CD4-positive, alpha-beta T cell treated with Interleukin-1 beta for 1 hour (primary cell): ENCODE measurements around the gene TTYH1.
A peak's percentile ranks its signal among the peaks of the same experiment; 100 is the strongest.
"Not testable (repeated sequence)": the region's sequence is repeated elsewhere in the genome, so short reads cannot be mapped to it uniquely, and the experiment has no call there.

ENCODE experiments used
- DNase-seq, 2 donors: peaks; one replicate each; pipeline ENCODE4 v3.0.0-alpha.2; 2020 to 2022

The TTYH1 gene

DNA sequence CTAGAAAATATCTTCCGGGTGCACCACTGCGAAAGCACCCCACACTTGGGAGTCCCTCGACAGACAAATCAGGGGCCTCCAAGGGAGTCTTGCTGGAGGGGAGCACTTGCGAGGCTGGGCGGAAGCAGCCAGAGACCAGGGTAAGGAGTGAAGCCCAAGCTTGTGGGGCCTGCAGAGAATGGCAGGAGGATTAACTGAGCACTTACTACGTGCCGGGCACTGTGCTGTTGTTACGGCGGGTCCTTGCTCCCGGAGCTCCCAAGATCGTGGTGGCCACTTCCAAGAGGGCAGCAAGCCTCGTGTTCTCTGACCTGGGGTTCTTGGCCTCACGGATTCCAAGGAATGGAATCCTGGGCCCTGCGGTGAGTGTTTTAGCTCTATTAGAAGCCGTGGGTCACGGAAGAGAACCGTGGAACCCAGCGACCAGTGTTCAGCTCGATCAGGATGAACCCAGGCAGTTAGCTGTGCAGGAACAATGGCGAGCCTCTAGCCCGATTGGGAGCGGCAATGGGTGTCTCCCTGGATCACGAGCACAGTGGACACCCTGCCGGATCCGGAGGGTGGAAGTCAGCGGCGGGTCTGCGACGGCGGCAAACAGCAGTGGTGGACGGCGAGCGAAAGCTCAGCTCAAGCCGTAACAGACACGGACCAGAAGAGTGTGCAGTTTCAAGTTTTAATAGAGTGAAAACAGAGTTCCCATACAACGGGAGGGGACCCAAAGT lies 9.6 kb downstream of the TTYH1 start:
- no peak for DNase-seq

DNA sequence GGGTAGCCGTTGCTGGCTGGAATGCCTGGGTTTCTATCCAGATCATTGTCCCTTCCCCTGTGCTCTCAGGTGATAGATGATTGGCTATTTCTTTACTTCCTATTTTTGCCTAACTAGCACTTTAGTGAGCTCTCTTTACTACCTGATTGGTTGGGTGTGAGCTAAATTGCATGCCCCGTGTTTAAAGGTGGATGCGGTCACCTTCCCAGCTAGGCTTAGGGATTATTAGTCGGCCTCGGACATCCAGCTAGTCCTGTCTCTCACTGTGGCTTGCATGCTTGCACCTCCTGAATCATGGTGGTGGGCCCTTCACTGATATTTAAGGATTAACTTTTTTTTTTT lies 10.1 kb downstream of the TTYH1 start:
- no peak for DNase-seq

DNA sequence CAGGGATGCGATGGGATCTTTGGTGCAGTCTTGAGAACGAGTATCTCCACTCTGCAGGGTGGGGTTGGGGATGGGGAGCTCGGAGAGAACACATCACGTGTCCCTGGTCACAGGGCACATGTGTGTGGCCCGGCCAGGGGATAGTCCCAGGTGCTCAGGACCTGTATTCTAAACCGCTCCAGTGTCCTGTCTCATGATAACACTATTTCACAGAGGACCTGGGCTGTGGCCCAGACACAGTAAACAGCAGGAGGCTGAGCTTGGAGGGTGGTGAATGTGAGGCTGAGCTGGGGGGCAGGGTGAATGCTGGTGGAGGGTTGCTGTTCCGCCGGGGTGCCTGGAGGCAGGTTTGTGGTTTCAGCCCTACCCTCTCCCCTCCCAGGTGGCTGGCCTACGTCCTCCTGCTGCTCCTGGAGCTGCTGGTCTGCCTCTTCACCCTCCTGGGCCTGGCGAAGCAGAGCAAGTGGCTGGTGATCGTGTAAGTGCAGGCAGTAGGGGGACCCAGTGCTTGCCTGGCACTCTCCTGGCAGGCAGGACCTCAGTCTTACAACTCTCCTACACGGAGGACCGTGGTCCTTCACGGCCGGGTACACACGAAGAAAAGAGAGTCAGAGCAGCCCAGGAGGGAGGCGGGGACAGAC lies 11.1 kb downstream of the TTYH1 start:
- no peak for DNase-seq

DNA sequence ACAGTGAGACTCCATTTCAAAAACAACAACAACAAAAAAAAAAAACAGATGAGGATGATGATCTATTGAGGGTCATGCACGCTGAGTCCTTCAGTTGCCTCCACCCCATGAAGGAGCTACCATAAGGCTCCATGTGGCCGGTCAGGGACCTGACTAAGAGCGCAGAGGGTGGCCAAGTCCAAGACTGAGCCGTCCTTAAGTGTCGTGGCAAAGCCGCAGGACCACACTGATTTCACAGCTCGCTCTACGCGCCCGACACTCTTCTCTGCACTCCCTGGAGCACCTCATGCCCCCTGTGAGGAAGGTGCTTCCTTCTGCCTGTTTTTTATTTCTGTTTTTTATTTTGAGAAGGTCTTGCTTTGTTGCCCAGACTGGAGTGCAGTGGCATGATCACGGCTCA lies 12.3 kb downstream of the TTYH1 start:
- no peak for DNase-seq

DNA sequence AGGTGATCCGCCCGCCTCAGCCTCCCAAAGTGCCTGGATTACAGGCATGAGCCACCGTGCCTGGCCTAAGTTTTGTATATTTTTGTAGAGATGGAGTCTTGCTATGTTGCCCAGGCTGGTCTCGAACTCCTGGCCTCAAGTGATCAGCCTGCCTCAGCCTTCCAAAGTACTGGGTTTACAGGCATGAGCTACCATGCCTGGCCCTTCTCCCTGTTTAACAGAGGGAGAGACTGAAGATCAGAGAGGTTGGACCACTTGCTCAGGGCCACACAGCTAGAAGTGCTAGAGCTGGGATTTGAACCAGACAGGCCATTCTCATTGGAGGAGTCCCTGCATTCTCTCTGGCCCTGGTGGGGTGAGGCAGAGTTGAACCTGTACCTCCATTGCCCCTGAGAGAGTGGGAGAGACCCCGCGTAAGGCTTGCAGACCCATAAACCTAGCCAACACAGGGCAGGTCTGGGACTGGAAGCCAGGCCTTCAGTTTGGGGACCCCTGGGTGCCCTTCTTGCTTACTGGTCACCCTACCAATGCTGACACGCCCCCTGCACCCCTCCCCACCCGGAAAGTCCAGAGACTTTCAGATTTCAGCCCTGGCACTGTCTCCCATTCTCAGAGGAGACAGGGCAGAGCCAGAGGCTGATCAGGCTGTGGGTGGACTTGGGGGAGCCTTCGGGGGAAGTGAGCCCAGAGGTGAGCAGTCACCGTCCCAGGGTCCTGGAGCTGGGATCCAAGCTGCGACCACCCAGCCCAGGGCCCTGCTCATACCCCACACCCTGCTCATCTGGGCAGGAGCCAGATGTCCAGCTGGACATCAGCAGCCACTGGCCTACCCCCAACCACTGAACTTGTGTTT lies 13.3 kb downstream of the TTYH1 start:
- DNase-seq: no peak

DNA sequence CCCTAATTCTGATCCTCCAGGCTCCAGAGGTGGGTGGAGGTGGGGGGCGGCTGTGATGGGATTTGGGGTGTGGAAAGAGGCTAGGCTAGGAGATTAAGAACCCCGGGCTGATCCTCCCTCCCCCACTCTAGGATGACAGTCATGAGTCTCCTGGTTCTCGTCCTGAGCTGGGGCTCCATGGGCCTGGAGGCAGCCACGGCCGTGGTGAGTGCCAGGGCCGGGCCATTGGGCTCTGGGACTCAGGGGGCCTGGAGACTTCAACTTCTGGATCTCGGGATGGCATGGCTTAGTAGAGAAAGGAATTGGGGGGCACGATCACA lies 13.9 kb downstream of the TTYH1 start:
- no peak for DNase-seq

DNA sequence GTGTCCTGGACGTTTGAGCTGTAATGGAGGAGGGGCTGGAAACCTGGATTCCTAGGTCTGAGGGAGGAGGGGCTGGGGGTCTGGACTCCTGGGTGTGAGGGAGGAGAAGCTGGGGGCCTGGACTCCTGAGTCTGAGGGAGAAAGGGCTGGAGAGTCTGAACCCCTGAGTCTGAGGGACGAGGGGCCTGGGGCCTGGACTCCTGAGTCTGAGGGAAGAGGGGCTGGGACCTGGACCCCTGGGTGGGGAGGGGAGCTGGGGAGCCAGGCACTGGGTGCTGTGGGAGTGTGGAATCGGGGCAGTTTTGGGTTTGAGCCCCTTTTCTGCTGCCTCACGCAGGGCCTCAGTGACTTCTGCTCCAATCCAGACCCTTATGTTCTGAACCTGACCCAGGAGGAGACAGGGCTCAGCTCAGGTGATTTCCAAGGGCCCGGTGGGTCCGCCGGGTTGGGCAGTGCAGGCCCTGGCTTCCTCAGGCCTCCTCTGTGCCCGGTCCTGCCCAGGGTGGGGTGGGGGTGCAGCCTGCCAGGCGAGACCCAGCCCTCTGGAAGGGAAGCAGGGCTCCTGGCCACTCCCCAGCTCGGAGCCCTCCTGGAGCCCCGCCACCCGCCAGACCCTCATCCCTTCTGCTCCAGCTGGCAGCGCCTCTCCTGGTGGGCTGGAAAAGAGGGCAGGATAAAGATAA lies 14.4 kb downstream of the TTYH1 start:
- DNase-seq: no peak

DNA sequence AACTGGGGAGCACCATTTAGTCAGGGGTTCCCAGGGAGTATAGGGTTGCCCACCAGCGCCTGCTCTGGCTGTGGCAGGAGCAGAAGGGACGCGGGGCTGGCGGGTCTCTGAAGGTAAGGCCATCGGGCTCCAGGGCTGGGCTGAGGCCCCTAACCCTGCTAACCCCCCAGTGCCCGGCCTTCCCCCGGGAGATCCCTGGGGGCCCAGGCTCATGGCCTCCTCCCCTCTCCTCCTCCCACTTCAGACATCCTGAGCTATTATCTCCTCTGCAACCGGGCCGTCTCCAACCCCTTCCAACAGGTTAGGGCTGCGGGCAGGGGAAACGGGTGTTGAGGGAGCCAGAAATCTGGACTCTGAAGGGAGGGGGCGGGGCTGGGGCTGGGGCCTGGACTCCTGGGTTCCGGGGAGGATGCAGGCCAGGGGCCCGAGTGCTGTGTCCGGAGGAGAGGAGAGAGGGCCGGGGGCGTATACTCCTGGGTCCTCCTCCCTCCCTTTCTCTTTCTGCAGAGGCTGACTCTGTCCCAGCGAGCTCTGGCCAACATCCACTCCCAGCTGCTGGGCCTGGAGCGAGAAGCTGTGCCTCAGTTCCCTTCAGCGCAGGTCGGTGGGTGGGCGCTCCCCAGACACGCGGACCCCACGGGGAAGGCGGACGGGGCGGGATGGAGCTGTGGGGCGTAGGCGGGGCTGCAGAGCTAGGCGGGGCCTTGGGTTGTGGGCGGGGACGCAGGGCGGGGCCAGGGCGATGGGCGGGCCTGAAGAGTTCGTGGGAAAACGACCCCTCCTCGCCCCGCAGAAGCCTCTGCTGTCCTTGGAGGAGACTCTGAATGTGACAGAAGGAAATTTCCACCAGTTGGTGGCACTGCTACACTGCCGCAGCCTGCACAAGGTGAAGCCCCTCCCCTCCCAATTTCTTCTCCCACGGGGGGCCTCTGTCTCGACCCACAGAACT lies 15.3 kb downstream of the TTYH1 start:
- peak; percentile 37 to 47 for DNase-seq

DNA sequence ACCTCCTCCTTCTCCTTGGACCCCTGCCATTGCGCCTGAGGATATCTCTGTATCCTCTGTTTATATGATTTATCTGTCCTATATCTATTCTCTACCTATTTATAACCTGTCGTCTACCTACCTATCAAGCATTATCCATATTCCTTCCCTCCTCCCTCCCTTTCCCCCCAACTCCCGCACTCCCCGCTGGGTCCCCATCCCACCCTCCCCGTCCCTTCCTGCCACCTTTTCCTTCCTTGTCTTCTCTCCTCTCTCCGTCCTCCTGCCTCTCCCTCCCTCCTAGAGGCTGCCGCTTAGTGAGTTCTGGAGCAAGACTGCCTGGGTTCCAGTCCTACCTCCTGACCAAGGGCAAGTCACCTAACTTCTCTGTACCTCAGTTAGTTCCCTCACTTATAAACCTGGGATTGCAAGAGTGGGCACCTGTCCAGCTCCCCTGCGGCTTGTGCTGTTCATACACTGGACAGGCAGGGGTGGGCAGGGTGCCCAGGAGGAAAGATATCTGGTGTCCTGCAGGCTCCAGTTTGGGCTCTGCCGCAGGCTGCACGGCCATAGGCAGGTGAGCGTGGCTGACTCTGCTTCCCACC lies 16.1 kb downstream of the TTYH1 start:
- DNase-seq: no peak

DNA sequence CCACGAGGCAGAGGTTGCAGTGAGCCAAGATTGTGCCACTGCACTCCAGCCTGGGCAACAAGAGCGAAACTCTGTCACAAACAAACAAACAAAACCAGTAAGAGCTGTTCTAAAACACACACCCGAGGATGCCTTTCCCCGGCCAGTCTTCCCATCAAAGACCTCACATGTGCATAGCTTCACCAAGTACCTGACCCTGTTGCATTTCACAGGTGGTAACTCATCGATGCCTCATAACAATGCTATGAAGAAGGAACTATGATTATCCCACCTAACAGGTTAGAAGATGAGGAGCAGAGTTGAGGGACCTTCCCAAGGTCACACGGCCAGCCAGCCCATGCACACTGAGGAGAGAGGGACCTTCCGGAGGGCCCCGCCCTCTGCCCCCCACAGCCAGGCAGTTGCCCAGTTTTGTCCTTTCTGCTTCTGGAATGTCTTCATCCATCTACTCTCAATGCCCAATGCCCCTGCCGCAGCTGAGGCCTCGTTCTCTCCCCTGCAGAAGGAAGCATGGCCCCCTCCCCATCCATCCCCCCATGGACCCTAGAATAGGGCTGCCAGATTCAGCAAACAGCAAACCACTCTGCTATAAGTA lies 17.0 kb downstream of the TTYH1 start:
- DNase-seq: no peak

DNA sequence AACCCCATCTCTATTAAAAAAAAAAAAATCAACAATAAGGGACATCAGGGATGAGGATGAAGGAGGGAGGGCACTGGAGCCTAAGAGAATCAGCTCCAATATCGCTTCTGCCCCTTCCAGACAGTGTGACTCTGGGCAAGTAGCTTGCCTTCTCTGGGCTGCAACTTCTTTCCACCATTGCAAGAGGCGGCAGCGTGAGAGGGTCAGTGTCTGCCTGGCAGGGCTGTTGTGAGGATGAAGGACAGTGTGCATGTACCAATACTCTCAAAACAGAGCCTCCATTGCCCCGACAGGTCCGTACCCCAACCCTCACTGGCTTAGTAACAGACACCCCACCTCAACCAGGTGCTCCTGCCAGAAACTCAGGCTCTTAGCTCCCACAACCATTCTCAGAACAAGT lies 18.4 kb downstream of the TTYH1 start:
- DNase-seq: no peak

DNA sequence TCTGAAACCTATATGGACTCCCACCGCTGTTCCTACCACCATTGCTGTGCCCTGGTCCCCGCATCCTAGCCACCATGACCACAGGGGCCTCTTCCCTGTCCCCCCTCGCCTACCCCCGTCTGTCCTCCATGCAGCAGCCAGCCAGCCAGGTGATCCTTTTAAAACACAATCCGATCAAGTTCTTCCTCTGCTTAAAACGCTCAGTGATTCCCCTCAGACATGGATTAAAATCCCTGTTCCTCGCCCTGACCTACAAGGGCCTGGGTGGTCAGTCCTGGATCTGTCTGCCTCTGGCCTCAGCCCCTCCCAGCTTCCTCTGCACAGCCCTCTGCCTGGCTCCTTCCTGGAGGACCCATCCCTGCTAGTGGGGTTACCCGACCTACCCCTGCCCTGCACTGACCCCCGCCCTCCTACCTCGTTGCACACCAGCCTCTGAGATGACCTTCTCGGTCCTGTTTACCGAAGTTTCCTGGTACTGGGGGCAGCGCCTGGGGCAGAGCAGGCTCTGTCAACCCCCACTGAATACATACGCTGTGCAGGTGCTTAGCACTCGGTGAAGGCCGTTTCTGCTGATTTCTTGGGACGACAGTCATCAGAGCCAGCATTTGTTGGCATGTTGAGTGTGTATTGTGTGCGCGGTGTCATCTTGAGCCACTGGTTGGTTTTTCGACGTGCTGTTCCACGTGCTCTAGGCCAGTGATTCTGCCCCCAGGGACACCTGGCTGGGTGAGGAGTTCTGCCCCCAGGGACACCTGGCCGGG lies 19.0 kb downstream of the TTYH1 start:
- DNase-seq: no peak

DNA sequence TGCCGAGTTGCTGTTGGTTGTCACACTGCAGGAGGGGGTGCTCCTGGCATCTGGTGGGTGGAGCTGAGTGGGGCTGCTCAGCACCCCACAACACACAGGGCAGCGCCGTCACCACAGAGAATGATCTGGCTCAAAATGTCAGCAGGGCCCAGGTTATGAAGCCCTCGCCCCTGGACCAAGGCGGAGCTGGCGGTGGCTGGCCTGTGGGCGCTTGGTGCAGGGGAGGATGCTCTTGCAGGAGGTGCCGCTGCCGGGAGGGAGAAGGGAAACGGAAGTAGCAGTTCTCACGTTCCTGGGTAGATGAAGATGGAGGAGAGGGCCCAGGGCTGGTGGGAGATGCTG lies 19.6 kb downstream of the TTYH1 start:
- DNase-seq: no peak

DNA sequence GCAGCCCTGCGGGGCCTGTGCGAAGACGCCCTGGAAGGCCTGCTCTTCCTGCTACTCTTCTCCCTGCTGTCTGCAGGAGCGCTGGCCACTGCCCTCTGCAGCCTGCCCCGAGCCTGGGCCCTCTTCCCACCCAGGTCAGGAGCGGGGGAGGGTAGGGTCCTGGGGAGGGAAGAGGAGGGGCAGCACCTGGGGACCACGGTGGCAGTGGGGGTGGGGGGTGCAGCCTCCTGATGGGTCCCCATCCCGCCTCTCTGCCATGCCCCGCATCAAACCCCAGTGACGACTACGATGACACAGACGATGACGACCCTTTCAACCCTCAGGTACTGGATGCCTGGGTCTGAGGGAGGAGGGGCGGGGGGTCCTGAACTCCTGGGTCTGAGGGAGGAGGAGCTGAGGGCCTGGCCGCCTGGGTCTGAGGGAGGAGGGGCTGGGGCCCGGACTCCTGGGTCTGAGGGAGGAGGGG lies 20.3 kb downstream of the TTYH1 start:
- DNase-seq: no peak

DNA sequence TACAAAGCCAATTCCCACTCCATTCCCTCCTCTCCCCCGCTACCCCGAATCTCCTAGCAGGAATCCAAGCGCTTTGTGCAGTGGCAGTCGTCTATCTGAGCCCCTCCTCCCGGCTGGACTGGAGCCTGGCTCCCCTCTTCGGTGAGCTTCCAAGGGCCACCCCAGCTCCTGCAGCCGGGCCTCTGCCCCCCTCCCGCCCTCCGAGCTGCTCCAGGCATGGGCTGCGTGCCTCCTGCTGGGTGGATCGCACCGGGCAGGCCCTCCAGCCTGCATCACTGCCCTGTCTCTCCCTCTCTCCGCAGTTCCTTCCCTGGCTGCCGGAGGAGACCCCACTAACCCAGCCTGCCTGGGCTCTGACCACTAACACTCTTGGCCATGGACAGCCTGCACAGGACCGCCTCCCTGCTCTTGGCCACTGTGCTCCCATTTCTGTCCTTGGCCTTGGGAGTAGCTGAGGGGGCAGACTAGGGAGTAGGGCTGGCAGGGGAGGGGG lies 20.8 kb downstream of the TTYH1 start:
- no peak for DNase-seq

DNA sequence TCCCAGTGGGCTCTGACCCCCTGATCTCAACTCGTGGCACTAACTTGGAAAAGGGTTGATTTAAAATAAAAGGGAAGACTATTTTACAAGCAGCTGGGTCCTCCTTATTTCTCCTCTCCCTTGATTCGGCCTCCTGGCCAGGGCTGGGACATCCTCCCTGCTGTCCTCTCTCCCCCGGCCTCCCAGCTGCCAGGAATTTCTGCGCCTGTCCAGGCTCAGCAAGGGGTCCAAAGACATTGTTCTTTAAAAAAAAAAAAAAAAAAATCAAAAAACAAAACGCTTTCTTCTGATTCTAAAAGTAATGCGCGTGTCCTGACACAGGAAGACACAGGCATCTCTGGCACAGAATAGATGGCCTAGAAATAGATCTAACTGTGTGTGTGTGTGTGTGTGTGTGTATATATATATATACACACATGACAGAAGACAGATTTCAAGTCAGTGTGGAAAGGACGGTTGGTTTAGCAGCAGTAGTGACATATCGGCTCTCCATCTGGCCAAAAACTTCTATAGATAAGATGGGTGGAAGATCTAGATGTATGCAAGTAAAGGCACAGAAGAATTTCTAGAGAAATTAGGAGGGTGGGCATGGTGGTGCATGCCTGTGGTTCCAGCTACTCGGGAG lies 21.5 kb downstream of the TTYH1 start:
- no peak for DNase-seq

DNA sequence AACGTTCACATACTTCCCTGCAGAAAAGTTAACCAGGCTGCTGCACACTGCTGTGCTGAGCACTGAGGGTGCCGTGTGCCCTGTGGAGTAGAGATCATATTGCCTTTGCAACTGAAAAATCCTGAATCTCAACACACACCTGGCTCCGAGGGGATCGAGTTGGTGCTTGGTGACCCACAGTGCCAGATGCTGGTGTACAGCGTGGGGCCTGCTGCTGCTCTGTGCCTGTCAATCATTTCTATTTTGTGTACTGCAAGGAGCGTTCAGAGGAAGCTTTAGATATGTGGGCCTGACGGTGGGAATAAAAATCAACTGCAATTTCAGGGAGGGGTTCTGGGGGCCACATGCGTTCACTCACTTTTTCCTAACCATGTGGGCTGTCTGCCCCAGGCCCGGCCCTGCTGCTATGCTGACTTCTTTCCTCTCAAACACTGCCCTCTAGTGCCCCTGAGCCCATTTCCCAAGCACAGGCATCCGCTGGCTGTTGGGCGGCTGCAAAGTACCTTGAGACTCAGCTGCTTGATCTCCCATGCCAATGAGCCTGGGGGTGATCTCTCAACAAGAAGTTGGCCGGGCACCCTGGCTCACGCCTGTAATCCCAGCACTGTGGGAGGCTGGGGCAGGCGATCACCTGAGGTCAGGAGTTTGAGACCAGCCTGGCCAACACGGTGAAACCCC lies 24.0 kb downstream of the TTYH1 start:
- no peak for DNase-seq

DNA sequence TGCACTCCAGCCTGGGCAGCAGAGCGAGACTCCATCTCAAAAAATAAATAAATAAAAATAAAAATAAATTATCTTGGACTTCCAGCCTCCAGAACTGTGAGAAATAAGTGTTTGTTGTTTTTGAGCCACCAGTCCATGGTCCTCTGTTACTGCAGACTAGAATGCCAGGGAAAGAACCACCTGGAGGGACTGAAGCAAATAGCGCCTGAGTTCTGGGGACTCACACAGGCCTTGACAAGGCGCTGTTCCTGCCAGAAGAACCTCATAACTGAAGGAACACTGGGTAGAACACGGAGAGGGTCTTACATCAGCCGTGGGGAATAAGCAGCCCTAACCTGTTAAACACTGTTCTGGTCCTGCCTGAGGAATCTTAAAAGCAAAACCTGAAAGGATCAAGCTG lies 25.4 kb downstream of the TTYH1 start:
- no peak for DNase-seq

DNA sequence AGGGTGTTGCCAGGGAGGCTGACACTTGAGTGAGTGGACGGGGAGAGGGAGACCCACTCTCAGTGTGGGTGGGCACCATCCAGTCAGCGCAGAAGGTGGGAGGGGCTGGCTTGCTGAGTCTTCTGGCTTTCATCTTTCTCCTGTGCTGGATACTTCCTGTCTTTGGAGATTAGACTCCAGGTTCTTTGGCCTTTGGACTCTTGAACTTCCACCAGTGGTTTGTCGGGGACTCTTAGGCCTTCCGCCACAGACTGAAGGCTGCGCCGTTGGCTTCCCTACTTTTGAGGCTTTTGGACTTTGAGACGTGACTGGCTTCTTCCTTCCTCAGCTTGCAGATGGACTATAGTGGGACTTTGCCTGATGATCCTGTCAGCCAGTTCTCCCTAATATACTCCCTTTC lies 29.5 kb downstream of the TTYH1 start:
- no peak for DNase-seq

DNA sequence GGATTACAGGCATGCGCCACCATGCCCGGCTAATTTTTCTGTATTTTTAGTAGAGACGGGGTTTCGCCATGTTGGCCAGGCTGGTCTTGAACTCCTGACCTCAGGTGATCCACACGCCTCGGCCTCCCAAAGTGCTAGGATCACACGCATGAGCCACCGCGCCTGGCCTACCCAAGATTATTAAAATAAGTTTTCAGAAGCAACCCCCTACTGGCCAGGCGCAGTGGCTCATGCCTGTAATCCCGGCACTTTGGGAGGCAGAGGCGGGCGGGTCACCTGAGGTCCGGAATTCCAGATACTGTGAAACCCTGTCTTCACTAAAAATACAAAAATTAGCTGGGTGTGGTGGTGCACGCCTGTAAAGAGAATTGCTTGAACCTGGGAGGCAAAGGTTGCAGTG lies 31.1 kb downstream of the TTYH1 start:
- DNase-seq: not testable (repeated sequence)
